GM12864 (cell line): Measurements from ENCODE around the gene SLC2A4.

Experiments
- DNase-seq: peaks from one replicate; pipeline ENCODE4 v3.0.0-alpha.2; 2011; ENCODE audit warnings: low read depth
- H3K4me3 ChIP-seq: 2 replicates; pipeline ENCODE4 v1.5.1; 2011; ENCODE audit warnings: mild to moderate bottlenecking, low read depth, low read length, control low read depth
- CTCF ChIP-seq: IDR thresholded peaks from 2 replicates; pipeline ENCODE4 v1.5.1; 2011; ENCODE audit warnings: low read depth, mild to moderate bottlenecking, moderate library complexity, low read length, control low read depth, inconsistent platforms; ENCODE audit errors: missing control alignments

SLC2A4 gene

GRCh38 chr17:7249830-7250229 is 31.7 kb upstream of the SLC2A4 start:
- peak overlapping the region; percentile 77 for H3K4me3 ChIP-seq

GRCh38 chr17:7250695-7251627 is 30.6 kb upstream of the SLC2A4 start:
- peak overlapping the region; percentile 77 for H3K4me3 ChIP-seq
- TF ChIP-seq CTCF, result no peak
- no peak for DNase-seq

More at GRCh38 chr17:7249830-7250229, 31.7 kb upstream of the SLC2A4 start:
- DNase-seq, result no peak
- TF ChIP-seq CTCF, result no peak

- DNase-seq, result peak; percentile 98
- no peak for TF ChIP-seq CTCF
Observed at GRCh38 chr17:7251661-7252175, 29.8 kb upstream of the SLC2A4 start, which contains the start of gene CTDNEP1. CTDNEP1 (minus strand) TSS chr17:7251734; CDS start chr17:7251296, 438 bp downstream.

GRCh38 chr17:7252176-7253043 is 29.1 kb upstream of the SLC2A4 start, which contains the start of gene ELP5:
ELP5 (plus strand) TSS chr17:7252215; CDS start chr17:7252551, 336 bp downstream.
- peak; percentile 80 for DNase-seq
- H3K4me3 ChIP-seq, result peak within 1 kb of the TSS; percentile 77
- peak; percentile 24 for TF ChIP-seq CTCF

More at GRCh38 chr17:7251661-7252175, 29.8 kb upstream of the SLC2A4 start, which contains the start of gene CTDNEP1:
- peak within 1 kb of the TSS; percentile 77 for H3K4me3 ChIP-seq

- peak overlapping the region; percentile 77 for H3K4me3 ChIP-seq
- no peak for DNase-seq
Observed at GRCh38 chr17:7253082-7253481, 28.4 kb upstream of the SLC2A4 start.

More at GRCh38 chr17:7253082-7253481, 28.4 kb upstream of the SLC2A4 start:
- no peak for TF ChIP-seq CTCF
